KG1 (cell line): Measurements from ENCODE around the gene SLC5A1.

Experiments
- DNase-seq: peaks from one replicate; lab custom pipeline; 2025; lab: John Stamatoyannopoulos, UW

Gene SLC5A1

GRCh38 chr22:32042924-32043323, at the start of gene SLC5A1:
SLC5A1 (plus strand) TSS chr22:32043261; CDS start chr22:32043282, 21 bp downstream.
- DNase-seq: no peak

DNA sequence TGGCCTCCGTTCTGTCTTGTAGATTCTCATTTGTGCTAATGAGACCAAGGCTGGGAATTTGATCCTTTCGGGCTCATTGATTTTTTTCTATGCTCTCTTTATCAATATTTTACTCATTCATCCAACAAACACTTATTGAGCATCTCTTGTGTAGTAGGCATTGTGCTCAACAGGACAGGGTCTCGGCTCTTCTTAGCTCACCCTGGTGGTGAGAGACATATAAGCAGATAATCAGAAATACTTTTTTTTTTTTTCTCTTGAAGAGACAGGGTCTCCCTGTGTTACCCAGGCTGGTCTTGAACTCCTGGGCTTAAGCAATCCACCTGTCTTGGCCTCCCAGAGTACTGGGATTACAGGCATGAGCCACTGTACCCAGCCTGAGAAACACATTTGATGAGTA, 48.0 kb upstream of the SLC5A1 start:
- DNase-seq: no peak

- no peak for DNase-seq
These were observed 47.3 kb upstream of the SLC5A1 start for GRCh38 chr22:31995807-31996206.

DNA sequence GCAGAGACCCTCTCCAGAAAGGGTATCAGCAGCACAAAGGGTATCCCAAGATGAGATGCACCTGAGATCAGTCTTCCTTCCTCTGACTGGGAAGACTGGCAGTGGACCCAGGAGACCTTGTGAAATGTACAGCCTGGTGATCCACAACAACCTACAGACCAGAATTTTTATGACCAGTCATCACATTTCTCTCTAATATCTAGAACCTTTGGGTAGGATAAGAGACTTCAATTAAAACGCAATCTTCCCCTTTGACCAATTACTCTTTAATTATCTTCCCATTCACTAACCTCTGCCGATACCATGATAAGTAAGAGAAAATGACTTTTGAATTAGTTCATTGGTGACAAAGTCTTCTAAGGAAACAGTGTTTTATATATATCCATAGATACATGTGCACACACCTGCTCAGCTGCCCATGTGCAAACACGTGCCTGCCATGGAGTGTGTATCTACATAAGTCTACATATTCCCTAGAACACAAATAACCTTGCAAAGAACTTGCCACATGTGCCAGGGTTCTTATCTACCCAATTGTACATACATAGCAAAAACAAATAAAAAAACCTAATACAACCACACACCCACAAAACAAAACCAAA, 44.2 kb upstream of the SLC5A1 start:
- DNase-seq: no peak

DNA sequence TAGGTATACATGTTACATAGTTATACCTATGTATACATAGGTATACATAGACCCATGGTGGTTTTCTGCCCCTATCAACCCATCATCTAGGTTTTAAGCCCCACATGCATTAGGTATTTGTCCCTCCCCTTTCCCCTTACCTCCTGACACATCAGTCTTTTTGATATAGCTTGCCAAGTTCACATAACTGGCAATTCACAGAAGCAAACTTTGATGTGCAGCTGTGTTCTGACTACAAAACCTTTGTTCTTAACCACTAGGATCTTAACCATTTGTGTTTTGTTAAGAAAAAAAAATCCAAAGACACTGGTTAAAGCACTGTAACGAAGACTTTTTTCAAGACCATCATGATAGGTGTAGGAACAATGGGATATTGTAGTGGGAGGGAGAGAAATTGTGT, 42.9 kb upstream of the SLC5A1 start:
- DNase-seq: no peak

DNA sequence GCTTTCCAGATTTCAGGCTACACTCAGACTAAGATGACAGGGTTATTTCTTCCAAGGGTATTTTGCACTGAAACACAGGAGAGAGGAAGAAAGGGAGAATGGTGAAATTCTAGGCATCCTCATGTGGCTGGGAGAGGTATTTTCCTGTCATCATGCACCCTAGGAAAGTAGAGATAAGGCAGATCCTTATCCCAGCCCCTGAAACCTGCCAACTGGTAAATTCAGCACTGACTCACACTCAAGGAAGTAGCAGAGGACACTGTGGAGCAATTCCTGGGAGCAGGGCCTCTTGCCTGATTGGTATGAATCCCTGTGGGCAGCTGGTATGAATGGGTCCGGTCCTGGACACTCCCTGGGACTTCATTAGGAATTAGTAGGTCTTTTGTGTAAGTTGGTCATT, 37.6 kb upstream of the SLC5A1 start:
- no peak for DNase-seq

- DNase-seq: no peak
These were observed 29.9 kb upstream of the SLC5A1 start for GRCh38 chr22:32013200-32013599.

DNA sequence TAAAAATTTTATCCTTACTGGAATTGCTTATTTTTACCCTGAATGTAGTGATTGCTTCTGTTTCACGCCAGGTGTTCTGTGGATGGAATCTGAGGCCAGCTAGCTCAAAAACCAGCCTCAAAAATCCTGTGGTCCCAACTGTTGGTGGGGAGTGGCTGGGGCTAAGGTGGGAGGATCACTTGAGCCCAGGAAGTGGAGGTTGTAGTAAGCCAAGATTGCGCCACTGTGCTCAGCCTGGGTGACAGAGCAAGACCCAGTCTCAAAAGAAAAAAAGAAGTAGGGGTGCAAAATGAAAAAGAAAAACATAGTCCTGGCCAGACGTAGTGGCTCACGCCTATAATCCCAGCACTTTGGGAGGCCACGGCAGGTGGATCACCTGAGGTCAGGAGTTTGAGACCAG, 27.0 kb upstream of the SLC5A1 start:
- no peak for DNase-seq

DNA sequence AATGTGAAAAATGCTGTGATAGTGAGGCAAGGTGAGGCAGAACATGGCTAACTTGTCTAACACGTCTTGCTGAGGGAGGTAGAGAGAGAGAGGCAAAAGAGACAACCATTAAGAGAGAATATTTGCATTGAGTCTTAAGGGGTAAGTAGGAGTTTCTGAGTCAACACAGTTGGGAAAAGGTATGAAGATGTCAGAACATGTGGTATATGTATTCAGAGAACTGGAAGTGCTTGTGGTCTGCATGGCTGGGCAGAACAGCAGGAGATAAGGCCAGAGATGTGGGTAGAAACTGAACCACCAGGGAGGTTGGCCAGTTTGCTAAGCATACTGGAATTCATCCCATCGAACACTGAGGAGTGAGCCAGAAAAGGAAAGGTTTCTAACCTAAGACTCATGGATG, 25.0 kb upstream of the SLC5A1 start:
- no peak for DNase-seq

DNA sequence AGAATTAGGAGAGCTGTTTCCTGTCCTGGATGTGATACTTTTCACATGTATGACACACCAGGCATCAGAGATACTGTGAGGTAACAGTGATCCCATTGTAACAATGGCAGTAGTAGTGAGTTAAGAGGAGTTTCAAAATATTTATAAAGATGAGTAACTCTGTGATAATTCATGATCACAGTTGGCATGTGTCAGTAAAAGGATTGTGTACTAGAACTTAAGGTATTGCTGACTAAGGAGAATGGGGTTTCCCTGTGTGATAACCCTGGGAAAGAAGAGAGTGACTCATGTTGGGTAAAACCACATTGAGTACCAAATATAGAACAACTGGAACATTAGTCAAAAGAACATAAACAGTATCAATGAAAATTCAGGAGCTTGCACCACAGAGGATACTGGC, 22.9 kb upstream of the SLC5A1 start:
- DNase-seq: no peak

DNA sequence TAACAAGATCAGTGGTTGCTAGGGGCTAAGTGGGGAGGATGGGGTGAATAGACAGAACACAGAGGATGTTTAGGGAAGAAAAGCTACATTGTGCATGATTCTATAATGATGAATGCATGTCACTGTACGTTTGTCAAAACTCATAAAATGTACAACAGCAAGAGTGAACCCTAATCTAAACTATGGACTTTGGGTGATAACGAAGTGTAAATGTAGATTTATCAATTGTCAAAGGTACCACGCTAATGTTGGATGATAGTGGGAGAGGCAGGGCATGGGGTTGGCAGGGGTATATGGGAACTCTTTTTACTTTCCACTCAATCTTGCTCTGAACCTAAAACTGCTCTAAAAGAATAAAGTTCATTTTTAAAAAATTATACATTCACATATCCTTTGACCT, 21.3 kb upstream of the SLC5A1 start:
- no peak for DNase-seq

DNA sequence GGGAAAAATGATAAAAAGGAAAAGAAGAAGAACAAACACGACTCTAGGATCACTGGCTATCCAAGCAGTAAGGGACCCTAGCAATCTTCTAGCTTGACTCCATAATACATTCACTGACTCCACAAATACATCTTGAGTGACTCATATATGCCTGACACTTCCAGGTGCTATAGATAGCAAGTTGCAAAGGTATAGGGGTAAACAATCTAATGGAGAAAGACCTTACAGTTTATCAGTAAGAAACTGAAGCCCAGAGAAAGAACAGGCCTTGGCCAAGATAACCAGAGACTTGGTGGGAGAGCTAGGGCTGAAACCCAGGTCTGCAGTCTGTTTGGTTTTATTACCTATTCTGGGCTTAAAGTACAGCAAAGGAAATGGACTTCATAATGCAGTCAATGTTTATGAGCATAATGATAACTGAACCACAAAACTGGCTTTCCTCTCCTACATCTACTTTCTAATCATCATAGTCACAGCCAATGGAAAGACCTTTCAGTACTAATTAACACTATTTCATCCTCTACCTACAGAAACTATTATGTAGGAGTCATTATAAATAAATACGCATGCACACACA, 19.7 kb upstream of the SLC5A1 start:
- no peak for DNase-seq

DNA sequence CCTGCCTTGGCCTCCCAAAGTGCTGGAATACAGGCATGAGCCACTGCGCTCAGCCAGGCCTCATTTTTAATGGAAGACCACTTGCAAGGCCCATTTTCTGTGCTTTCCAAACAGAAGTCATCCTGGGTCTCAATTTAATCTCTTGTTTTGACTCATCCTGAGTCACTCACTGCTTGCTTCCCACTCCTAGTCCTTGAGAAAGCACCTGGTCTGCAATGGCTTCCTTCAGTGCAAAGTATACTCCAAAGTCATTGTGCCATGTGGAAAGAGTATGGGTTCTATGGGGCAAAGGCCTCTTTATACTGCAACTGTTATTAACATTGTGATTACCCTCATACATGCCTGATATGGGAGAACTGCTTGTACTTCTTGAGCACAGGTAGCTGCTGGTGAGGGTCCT, 18.3 kb upstream of the SLC5A1 start:
- DNase-seq: no peak

- no peak for DNase-seq
These were observed 12.4 kb upstream of the SLC5A1 start for GRCh38 chr22:32030518-32031247.

GRCh38 chr22:32031466-32031865, 11.6 kb upstream of the SLC5A1 start:
- DNase-seq: no peak

DNA sequence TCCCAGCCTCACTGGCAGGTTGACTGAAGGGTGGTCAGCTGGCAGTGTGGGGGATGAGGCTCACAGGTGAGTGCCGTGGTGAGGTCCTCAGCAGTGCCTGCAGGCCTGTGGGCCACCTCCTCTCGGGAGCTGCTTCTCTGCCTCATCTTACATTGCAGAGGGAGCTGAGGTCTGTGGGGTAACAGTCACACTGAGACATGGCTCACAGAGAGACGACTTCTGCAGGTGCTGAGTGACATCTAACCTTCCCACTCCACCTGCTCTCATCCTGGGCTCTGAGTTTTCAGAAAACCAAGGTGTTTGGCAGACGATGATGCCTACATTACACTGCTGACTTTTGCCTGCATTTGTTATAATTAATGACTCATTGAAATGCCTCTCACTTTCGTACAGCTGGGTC, 8.8 kb upstream of the SLC5A1 start:
- DNase-seq: no peak

GRCh38 chr22:32037236-32037635, 5.8 kb upstream of the SLC5A1 start:
- no peak for DNase-seq

DNA sequence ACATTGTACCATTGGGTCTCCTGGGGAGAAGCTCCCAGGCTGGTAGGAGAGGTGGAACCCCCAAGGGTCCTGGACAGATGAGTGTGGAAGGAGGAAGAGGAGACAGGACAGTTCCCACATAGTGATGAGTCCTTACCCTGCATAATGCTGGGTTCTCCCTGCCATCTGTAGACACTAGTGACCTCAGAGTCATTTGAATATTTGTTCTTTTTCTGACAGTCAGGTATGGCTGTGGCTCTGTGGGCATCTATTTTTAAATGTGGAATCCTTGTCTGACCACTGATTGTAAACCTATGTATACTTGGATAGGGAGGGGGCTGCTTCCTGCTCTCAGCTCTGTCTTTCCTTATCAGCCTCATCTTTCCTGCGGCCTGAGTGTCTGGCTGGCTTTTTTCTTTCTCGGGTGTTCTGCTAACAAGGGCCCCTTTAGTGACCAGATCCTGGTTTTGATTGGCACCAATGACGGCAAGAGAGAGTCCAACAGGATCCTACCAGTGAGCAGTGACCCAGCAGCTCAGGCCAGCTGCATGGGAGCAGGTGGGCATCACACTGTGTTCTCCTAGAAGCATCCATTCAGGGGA, 2.6 kb upstream of the SLC5A1 start:
- DNase-seq: no peak

GRCh38 chr22:32043391-32043790, 330 bp downstream of the SLC5A1 start:
- DNase-seq: no peak

DNA sequence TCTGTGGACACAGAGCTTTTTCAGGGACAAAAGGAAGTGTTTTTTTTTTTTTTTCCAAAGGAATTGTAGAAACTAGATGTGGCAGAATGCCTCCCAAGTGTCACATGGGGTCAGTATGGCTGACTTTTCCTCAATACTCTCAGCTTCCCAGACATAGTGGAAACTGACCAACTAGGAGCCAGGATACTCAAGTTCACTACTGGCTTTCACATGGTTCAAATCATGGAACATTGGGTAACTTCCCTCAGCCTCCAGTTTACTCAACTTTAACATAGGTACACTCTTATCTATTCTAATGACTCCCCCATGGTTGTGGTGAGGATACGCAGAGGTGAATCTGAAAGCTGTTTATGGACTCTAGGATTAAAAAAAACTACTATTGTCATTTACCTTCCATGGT, 1.4 kb downstream of the SLC5A1 start:
- DNase-seq: no peak

DNA sequence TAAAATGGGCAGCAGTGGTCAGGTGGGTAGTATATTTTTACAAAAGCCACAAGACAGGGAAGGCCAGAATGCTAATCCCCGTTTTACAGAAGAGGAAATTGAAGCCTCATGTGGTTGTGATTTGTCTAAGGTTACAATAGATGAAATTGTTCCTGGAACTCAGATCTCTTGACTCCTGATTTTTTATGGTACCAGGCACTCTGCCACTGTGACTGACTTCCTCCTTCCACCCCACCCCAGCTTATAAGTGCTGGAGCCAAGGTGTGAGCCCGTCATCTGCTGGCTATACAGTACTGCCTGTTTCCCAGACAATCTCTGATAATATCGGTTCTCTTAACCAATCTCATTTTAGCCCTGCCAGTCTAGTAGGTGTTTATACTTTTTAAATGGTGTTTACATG, 1.9 kb downstream of the SLC5A1 start:
- no peak for DNase-seq

- no peak for DNase-seq
These were observed 5.0 kb downstream of the SLC5A1 start for GRCh38 chr22:32048069-32048468.
